HG02588 (cell line): Measurements from ENCODE around the gene SCN11A.
A peak's percentile ranks its signal among the peaks of the same experiment; 100 is the strongest.
"Not testable (repeated sequence)": the region's sequence is repeated elsewhere in the genome, so short reads cannot be mapped to it uniquely, and the experiment has no call there.

Source experiments
- ATAC-seq: cut with Tn5 transposase; IDR thresholded peaks from one replicate; pipeline ENCODE4 v1.9.1; 2021; ENCODE audit warnings: mild to moderate bottlenecking, moderate library complexity; ENCODE audit not compliant: unreplicated experiment

The SCN11A gene

DNA sequence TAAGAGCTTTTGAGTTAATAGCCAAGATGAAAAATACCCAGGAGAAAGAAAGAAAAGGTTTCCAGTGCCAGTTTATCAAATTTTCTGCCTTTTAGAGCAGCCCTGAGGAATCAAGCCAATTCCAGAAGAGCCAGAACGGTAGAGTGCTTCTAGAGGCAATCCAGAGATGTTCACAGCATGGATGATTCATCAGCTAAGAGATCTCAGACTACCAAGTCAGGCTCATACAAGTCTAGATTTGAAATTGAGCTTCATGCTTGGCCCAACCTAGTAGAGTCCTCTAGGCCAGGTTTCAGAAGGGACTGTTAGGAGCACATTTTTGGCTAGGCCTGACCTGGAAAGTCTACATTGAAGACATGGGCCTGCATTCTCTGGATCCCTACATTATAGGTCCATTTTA, 15.5 kb upstream of the SCN11A start:
- no peak for ATAC-seq

DNA sequence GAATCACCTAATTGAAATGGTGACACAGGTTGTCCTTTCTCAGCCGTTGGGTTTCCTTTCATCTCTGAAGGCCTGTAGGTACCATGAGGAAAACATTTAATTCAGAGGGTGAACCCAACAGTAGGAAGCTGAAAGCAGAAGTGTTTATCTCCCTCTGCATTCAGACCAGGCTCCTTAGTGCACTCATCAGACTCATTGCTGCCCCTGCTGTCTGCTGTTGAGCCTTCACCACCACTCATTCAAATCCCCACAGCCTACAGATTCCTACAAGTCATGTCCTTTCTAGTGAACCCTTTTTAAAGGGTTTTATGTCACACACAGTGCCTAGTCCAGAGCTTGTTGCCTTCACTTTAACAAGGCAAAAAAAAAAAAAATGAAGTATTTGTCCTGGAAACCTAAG, 13.5 kb upstream of the SCN11A start:
- ATAC-seq, result peak; percentile 97

DNA sequence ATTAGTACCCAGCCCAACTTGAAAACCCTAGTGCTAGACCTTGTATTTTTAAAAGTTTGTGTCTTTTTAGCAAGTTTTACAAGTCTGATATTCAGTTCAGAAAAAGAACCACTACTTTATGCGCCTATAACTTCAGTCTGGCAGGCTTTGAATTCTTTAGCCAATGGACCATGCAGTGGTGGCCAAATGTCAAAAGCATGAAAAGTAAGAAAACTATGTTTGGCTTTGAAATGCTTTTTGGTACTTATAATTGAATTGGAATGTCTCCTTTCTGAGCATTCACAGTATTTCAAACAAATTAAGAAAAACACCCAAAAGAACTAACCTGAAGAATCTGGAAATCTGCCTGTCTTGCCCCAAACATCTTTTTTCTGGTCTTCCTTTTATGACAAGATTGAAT, 12.9 kb upstream of the SCN11A start:
- no peak for ATAC-seq

DNA sequence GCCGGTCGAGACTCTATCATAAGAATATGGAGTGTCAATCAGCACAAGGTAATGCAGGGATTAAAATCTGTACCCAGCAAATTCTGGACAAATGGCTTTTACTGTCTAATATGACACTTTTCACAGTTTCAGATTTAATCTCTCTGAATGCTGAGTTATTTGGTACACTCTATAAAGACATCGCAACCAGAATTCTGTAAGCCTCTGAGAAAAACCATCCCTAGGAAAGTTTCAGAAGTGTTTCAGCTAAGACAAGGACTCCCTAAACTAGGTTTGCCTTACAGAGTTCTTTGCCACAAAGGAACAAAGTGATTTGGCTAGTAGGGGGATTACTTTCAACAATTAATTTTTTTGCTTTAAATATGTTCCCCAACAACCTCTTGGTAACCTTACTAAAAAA, 11.4 kb upstream of the SCN11A start:
- ATAC-seq, result no peak

DNA sequence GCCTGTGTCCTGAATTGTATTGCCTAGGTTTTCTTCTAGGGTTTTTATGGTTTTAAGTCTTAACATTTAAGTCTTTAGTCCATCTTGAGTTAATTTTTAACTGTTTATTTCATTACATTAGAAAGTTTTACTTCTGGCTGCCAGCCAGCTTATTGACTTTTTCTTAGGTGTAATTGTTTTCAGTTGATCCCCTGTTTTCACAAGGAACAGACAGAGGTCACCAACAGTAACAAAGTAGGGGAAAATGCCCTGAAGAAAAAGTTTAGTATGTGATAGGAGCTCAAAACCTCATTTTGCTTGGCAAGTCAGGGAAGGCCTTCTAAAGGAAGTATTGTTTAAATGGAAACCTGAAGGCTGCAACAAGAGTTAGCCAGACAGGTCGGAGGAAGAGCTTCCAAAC, 10.4 kb upstream of the SCN11A start:
- ATAC-seq, result no peak

DNA sequence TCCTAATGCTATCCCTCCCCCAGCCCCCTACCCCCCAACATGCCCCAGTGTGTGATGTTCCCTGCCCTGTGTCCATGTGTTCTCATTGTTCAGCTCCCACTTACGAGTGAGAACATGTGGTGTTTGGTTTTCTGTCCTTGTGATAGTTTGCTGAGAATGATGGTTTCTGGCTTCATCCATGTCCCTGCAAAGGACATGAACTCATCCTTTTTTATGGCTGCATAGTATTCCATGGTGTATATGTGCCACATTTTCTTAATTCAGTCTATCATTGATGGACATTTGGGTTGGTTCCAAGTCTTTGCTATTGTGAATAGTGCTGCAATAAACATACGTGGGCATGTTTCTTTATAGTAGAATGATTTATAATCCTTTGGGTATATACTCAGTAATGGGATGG, 9.5 kb upstream of the SCN11A start:
- ATAC-seq, result not testable (repeated sequence)

DNA sequence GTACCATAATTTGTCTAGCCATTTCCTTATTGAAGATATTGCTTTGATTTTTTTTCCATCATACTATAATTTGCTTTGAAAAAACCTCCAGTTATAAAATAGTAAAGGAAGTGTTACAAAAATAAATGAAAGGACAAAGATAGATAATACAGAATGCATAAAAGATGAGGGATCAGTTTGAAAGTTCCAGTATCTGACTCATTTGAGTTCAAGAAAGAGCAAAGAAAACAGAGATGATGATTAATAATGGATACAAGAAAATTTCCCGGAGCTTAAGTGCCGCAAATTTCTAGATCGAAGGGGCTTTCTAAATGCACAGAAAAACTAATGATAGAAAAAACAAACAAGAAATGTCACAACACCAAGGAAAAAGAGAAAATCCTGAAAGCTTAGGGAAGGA, 4.4 kb upstream of the SCN11A start:
- no peak for ATAC-seq

DNA sequence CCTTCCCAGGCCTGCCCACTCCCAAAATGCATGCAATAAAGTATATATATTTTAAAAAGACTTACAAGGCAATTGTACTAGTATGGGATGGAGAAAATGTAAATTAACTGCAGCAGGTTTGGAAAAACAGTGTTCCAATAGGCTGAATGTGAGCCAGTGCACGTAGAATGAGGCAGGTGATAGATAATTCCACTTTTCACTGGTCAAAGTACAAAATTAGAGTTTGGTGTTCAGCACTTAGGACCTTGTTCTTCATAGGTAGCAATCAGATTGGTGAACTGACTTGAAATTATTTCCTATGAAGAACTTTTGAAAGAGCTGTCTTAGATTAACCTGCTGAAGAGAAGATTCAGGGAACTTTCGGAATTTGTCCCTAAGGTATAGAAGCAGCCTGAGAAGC, 2.0 kb upstream of the SCN11A start:
- no peak for ATAC-seq

DNA sequence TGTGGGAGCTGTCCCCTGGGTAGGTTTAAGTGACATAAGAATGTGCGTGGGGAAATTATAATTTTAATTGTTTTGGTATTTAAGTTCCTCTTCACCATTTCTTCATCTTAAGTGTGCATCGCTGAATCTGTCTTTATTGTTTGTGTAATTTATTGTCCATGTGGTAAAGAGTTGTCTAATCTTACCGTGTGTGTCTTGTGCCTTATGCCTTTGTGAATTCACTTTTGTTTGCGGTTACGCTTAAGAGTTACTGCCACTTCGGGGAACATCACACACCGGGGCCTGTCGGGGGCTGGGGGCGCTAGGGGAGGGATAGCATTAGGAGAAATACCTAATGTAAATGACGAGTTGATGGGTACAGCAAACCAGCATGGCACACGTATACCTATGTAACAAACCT, 839 bp upstream of the SCN11A start:
- no peak for ATAC-seq

DNA sequence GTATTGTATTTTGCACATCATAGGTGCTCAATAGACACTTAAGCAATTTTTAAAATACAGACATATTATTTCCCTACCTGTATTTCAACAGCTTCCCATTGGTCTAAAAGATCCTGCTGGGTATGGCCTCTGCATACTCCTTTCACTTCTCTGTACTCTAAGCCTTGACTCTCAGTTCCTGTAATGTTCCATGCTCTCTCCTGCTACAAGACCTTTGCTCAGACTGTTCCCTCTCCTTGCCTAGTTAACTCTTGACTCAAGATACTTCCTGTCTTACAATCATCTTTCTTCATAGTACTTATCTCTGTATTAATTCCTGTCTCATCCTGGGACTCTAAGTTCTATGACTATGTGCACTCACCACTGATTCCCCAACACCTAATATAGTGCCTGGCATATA, 1.7 kb downstream of the SCN11A start:
- no peak for ATAC-seq

DNA sequence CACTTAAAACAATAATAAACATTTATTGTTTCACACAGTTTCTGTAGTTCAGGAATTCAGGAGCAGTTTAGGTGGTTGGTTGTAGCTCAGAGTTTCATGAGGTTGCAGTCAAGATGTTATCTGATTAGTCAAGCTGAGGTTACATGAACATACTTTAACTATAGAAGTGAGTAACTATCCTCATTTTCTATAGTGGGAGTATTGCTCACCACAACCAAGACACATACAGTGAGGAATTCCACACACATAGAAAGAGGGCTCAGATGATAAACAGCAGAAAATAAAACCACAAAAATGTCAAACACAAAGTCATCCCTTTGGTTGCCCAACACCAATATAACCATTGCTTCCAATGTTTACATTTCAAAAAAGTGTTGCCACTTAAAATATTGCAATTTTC, 13.6 kb downstream of the SCN11A start:
- ATAC-seq, result no peak

DNA sequence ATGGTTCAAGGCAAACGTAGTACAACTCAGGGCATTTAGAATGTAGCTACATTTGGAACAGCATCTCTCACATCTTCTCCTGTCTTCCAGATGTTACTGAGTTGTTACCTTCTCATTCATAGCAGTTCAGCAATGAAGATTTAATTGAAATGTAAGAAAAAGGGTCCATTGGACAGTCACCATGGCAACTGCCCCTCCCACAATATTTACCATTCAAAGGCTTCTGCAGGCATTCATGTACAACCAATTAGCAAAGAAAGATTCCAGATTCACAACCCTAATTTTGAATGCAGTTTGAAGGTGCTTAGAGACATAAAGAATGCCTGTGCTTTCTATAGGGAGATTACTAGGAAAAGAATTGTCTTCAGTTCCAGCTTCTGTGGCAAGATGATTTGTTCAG, 22.2 kb downstream of the SCN11A start:
- ATAC-seq, result no peak

DNA sequence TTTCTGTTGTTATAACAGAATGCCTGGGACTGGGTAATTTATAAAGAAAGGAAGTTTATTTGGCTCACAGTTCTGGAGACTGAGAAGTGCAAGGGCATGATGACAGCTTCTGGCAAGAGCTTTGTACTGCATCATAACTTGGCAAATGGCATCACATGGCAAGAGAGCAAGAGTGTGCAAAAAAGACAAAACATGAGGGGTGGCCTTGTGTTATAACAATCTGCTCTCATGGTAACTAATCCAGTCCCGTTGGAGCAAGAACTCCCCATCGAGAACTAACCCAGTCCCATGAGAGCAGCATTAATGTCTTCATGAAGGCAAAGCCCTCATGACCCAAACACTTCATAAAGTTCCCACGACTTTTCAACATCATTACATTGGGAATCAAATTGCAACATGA, 23.2 kb downstream of the SCN11A start:
- no peak for ATAC-seq

DNA sequence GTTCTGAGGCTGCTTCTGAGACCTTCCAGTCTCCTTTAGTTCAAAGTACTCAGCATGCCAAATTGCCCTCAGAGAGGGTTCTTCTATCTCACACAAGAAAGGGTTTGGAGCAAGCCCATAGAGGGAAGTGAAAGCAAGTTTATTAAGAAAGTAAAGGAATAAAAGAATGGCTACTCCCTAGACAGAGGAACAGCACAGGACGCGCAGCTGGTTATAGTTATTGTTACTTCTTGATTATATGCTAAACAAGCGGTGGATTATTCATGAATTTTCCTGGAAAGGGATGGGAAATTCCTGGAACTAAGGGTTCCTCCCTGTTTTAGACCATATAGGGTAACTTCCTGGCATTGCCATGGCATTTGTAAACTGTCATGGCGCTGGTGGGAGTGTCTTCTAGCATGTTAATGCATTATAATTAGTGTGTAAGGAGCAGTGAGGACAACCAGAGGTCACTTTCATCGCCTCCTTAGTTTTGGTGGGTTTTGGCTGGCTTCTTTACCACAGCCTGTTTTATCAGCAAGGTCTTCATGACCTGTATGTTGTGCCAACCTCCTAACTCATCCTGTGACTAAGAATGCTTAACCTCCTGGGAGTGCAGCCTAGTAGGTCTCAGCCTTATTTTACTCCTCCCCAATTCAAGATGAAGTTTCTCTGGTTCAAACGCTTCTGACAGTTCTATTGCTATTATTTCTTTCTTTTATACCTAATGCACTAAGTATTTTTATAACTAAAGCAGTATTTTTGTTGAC, 26.3 kb downstream of the SCN11A start:
- no peak for ATAC-seq

DNA sequence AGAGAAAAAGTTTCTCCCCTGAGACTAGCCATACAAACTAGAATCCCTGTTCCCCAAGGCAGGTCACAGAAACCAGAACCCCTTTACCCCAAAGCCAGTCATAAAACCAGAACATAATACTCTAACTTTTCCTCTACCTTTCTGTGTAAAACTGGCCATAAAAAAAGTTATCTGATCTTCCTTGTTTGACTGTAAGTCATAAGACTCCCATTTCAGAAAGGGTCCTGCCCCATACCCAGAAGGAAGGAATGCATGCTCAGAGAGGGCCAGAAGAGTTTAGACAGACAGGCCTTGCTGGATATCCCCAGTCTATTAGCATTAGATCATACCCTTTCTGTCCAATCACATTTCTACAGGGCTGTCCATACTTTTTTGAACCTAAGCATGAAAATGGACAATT, 27.2 kb downstream of the SCN11A start:
- no peak for ATAC-seq

DNA sequence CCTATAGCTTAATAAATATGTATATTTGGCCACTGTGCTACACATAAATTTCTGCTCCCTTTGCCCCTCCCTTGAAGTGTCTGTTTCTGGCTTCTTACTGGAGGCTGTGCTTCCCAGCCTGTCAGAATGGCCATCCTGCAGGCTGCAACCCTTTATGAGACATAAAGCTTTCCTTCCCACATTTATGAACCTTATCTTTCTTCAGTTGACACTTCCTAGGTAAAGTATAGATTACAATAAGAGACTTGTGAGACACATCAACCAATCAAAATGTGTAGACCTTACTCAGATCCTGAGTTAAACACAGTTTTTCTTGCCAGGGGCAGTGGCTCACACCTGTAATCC, 29.5 kb downstream of the SCN11A start:
- no peak for ATAC-seq

DNA sequence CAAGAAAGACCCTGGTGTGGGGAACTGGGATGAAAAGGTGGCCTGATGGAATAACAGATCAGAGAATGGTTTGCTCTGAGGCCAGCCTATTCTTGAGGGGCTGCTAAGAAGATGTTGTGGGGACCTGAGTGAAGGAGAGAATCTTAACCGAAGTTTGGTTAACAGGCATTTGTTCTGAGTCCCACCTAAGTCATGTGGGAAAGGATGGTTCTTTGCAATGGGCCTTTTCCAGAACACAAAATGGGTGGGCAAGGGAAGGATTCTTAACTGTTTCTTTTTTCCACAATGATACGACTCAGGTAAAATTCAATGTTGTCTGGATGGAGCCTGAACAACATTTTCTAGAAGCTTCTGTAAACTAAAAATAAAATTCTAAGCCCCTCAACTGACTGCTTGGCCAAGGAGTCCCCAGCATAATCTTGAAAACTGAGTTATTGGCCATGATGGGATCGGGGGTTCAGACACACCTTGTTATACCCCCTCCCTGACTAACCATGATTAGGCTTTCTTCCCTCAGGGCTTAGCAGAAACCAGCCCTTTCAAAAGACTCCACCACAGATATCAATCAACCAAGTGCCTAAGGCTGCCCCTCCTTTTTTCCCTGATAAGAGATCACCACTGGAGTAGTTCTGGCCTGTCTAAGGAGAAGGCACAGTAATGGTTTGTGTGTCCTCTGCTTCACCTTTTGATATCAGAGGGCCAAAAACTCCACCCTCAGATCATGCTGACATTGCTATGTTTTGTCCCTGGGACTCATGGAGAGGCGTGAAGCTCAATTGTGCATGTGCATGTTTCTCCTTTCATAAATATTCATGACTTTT, 30.1 kb downstream of the SCN11A start:
- no peak for ATAC-seq

DNA sequence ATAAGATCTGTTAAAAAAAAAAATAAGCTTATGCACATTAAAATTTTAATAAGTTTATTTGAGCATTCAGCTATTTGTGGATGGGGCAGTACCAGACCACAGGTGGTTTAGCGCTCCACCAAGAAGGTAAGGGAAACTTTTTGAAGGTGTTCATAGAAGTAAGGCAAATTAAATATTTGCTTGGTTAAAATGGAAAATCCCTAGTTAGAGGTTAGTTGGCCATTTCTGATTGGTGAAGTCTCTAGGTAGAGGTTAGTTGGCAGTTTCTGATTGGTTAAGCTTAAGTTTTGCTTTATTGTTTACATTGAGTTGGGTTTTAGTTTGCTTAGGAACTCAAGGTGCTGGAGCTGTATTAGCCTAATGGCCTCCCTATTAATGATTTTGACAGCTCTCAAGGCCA, 30.7 kb downstream of the SCN11A start:
- ATAC-seq, result peak; percentile 49

DNA sequence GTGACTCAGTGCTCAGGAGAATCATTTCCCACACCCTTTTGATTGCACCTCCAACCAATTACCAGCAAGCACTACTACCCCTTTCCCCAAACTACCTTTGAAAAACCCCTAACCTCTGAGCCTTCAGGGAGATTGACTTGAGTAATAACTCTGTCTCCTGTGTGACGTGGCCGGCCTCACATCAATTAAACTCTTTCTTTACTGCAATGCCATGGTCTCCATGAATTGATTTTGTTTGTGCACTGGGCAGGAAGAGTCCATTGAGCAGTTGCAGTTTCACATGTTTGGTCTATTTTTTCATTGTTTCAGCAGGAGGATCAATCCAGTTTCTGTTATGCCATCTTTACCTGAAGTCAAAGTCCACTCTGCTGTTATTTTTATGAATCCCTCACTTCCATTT, 32.4 kb downstream of the SCN11A start:
- no peak for ATAC-seq

DNA sequence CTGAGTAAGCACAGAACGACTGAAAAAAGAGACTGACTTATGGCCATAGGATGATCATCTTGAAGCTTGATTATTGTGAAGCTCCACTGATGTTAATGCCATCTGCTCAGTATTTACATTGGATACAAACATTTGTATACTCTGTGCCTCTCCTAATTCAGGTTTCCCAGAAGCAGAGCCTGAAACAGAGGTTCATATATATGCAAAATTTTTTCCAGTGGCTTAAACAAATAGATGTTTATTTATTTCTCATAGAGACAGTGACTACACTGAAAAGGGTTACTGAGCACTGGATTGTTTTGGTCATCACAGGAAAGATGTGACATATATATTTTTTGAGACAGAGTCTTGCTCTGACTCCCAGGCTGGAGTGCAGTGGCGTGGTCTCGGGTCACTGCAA, 36.3 kb downstream of the SCN11A start:
- no peak for ATAC-seq

DNA sequence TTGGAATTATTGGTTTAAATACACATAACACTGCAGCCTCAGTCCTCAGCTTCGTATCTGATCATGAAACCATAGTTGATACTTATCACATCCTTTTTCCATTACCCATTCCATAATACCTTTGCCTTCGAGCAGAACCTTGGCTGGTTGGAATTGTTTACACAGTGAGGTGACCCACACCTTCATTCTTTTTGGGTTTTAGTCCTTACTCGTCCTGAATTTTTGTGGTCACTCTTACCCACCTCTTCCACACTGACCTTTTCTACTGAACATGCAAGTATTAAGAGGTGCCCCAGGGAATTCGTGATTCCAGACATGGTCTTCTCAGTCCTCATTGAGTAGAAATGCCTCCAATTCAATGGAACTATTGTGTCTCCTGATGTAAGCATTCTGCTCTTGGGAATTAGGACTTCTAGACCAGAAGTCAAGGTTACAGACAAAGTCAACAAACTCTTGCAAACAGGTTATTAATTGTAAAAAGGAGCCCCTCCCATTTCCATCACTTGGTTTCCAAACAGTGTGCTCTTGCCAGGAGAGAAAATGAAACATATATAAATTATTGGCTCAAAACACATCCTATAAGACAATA, 37.7 kb downstream of the SCN11A start:
- ATAC-seq, result no peak

DNA sequence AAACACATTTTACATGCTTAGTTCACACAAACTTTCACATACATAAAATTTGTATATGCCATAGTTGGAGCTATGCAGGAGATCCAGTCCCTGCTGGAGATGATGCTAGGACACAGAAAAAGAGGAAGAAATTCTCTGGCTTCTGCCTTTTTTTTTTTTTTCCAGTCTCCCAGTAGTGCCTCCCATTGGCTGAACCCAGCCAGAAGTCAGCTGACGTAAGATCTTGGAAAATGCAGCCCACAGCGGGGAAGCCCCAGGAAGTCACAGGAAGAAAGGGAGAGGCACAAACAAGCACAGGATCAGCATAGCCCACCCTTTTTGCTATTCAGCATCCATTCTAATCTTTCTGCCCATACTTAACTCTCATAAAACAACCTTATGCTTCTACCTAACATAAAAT, 38.5 kb downstream of the SCN11A start:
- no peak for ATAC-seq
